PC-3 (cell line): ENCODE data around the gene GCG. TPM values are rescaled to one million over a fixed set of nuclear protein-coding genes. Genes with fewer than 3 reads are reported as not detected.

Source experiments
- ATAC-seq: fragments of 200-7000 bp; cut with Tn5 transposase; 2 replicates; pipeline ENCODE4 v1.9.1; 2020; ENCODE audit warnings: mild to moderate bottlenecking, moderate library complexity
- BruUV-seq: library from RNA; stranded (reverse); fragments of 400-500 nt; replicated peaks from 2 replicates; lab custom pipeline; 2021; lab: Mats Ljungman, UMichigan
- CTCF ChIA-PET: fragments of 300-600 bp; sonication (Branson Sonifier 250); formaldehyde crosslinking; loops from one replicate; lab custom pipeline; 2022; ENCODE audit warnings: antibody characterized with exemption; lab: Charles Lee
- POLR2A ChIA-PET: fragments of 300-600 bp; sonication (Branson Sonifier 250); formaldehyde crosslinking; loops from one replicate; lab custom pipeline; 2022; ENCODE audit warnings: antibody characterized with exemption; ENCODE audit not compliant: unreplicated experiment; lab: Charles Lee
- DNase-seq: peaks from one replicate; pipeline ENCODE4 v3.0.0-alpha.2; 2015
- H2AFZ ChIP-seq: fragments of 300-600 bp; sonication (generic); 2 replicates; pipeline ENCODE4 v1.6.0; 2016; ENCODE audit warnings: antibody characterized with exemption, low read length
- H3F3A ChIP-seq: fragments of 300-600 bp; sonication (generic); one replicate; pipeline ENCODE4 v1.6.0; 2017; ENCODE audit warnings: antibody characterized with exemption, low read length, control low read depth, mild to moderate bottlenecking; ENCODE audit not compliant: unreplicated experiment
- H3K27ac ChIP-seq: fragments of 300-600 bp; sonication (generic); 2 replicates; pipeline ENCODE4 v1.5.1; 2016; ENCODE audit warnings: mild to moderate bottlenecking, low read length
- H3K27me3 ChIP-seq: fragments of 300-600 bp; sonication (generic); 2 replicates; pipeline ENCODE4 v1.6.1; 2016; ENCODE audit warnings: low read length, mixed read lengths
- H3K36me3 ChIP-seq: fragments of 300-600 bp; sonication (generic); 2 replicates; pipeline ENCODE4 v1.6.1; 2016; ENCODE audit warnings: low read depth, mixed run types, low read length, mixed read lengths
- H3K4me1 ChIP-seq: fragments of 300-600 bp; sonication (generic); 2 replicates; pipeline ENCODE4 v1.5.1; 2016; ENCODE audit warnings: low read length; ENCODE audit not compliant: insufficient read depth
- H3K4me2 ChIP-seq: fragments of 300-600 bp; sonication (generic); 2 replicates; pipeline ENCODE4 v1.6.0; 2016; ENCODE audit warnings: low read length
- H3K4me3 ChIP-seq: fragments of 300-600 bp; sonication (generic); 2 replicates; pipeline ENCODE4 v1.5.1; 2016; ENCODE audit warnings: mild to moderate bottlenecking, low read length, mixed read lengths
- H3K79me2 ChIP-seq: fragments of 300-600 bp; sonication (generic); 2 replicates; pipeline ENCODE4 v1.6.1; 2017; ENCODE audit warnings: low read length, mixed read lengths
- H3K9ac ChIP-seq: fragments of 300-600 bp; sonication (generic); 2 replicates; pipeline ENCODE4 v1.6.0; 2016; ENCODE audit warnings: mild to moderate bottlenecking, low read length
- H3K9me2 ChIP-seq: fragments of 300-600 bp; sonication (generic); replicated peaks from 2 replicates; pipeline ENCODE4 v1.6.1; 2016; ENCODE audit warnings: mixed run types, low read length, mixed read lengths
- H3K9me3 ChIP-seq: fragments of 300-600 bp; sonication (generic); 2 replicates; pipeline ENCODE4 v1.6.1; 2016; ENCODE audit warnings: low read length, mixed read lengths
- H4K20me1 ChIP-seq: fragments of 300-600 bp; sonication (generic); 2 replicates; pipeline ENCODE4 v1.6.1; 2016; ENCODE audit warnings: low read length, mixed read lengths
- EZH2 ChIP-seq: fragments of 300-600 bp; sonication (generic); IDR thresholded peaks from one replicate; pipeline ENCODE4 v1.6.1; 2017; ENCODE audit warnings: antibody characterized with exemption, mild to moderate bottlenecking, low read length; ENCODE audit not compliant: unreplicated experiment
- EZH2phosphoT487 ChIP-seq: fragments of 300-600 bp; sonication (generic); IDR thresholded peaks from 2 replicates; pipeline ENCODE4 v1.6.1; 2018; ENCODE audit warnings: mild to moderate bottlenecking, antibody characterized with exemption, low read length, borderline replicate concordance
- intact Hi-C: fragments of 100-400 bp; cut with micrococcal nuclease; formaldehyde crosslinking; loops from 2 replicates; pipeline ENCODE4 v1.9.0; 2023
- total RNA-seq: library from RNA; depleted of rRNA; stranded (reverse); fragments of >200 nt; gene quantifications from 2 replicates; pipeline ENCODE4 v1.2.3, GENCODE V29; 2014; rRNA removed
- TF ChIP-seq, protein P1 (sequence below): fragments of 300-600 bp; sonication (generic); conservative IDR thresholded peaks from 2 replicates; pipeline ENCODE4 v1.5.1; 2017; ENCODE audit warnings: antibody characterized with exemption, low read depth, mild to moderate bottlenecking, low read length

GCG gene
- total RNA-seq, 1 experiment from 2014 or later, result not detected

DNA sequence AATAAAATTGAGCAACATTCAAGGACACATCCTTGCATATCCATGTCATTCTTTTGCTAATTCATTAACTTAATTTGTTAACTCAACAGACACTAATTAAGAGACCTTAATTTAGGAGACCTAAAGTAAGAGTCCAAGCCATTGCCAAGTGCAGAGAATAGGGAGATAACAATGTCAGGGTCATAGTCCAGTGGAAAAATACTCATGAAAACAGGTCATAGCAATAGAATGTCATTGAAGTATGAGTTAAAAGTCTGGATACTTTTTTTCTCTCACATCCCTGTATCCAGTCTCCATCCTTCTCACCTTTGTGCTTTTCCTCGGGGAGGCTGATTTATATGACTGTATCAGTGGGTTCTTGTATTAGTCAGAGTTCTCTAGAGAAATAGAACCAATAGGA, 51.5 kb downstream of the GCG start:
- H3K9me2 ChIP-seq, result no peaks in the 10 kb centered on the region
- no peaks in the 10 kb centered on the region for H3K27me3 ChIP-seq
- TF ChIP-seq, protein P1, sequence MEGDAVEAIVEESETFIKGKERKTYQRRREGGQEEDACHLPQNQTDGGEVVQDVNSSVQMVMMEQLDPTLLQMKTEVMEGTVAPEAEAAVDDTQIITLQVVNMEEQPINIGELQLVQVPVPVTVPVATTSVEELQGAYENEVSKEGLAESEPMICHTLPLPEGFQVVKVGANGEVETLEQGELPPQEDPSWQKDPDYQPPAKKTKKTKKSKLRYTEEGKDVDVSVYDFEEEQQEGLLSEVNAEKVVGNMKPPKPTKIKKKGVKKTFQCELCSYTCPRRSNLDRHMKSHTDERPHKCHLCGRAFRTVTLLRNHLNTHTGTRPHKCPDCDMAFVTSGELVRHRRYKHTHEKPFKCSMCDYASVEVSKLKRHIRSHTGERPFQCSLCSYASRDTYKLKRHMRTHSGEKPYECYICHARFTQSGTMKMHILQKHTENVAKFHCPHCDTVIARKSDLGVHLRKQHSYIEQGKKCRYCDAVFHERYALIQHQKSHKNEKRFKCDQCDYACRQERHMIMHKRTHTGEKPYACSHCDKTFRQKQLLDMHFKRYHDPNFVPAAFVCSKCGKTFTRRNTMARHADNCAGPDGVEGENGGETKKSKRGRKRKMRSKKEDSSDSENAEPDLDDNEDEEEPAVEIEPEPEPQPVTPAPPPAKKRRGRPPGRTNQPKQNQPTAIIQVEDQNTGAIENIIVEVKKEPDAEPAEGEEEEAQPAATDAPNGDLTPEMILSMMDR, result no peak
- TF ChIP-seq EZH2phosphoT487 (no peak), EZH2 (no peak)
- H3K4me3 ChIP-seq, result no peak overlapping the region
- no peak overlapping the region for H3K9ac ChIP-seq
- no TSS peak for BruUV-seq
- H3K4me2 ChIP-seq, result no peak overlapping the region
- intact Hi-C loops, result no loop called here
- CTCF ChIA-PET, result no interaction called here
- no peaks in the 10 kb centered on the region for H3K79me2 ChIP-seq
- H3K36me3 ChIP-seq, result no peaks in the 10 kb centered on the region
- no peaks in the 10 kb centered on the region for H3K9me3 ChIP-seq
- ATAC-seq, result no peak
- H3K4me1 ChIP-seq, result no peaks in the 10 kb centered on the region
- no peak for DNase-seq
- POLR2A ChIA-PET, result no interaction called here
- no peaks in the 10 kb centered on the region for H4K20me1 ChIP-seq
- H3K27ac ChIP-seq, result no peak overlapping the region
- no peaks in the 10 kb centered on the region for H3F3A ChIP-seq
- H2AFZ ChIP-seq, result no peak overlapping the region

DNA sequence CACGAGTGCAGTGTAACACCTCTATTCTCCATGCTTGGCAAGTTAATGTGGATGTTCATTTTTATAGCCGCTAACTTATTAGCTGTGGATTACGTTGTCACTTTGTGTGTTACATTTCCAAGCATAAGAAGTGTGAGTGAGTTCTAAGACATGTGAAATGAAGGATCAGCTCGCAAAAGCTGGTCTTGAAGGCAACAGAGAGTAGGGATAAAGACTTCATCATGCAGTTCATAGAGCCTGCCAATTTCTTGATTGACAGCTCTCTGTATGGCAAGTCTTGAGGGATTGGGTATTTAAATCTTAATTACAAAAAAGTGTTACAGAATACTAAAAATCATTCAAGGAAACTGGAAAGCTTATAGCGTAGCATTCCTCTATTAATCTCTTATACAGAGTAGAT, 52.2 kb downstream of the GCG start:
- H3K36me3 ChIP-seq, result no peaks in the 10 kb centered on the region
- H3K27ac ChIP-seq, result no peak overlapping the region
- H3K9me3 ChIP-seq, result no peaks in the 10 kb centered on the region
- H3K4me1 ChIP-seq, result no peaks in the 10 kb centered on the region
- ChIA-PET POLR2A (no interaction called here), CTCF (no interaction called here)
- no peak for TF ChIP-seq EZH2
- no peak for TF ChIP-seq EZH2phosphoT487
- TF ChIP-seq, protein P1, result no peak
- intact Hi-C loops, result no loop called here
- no peak overlapping the region for H3K4me3 ChIP-seq
- no peaks in the 10 kb centered on the region for H3K79me2 ChIP-seq
- ATAC-seq (no peak), DNase-seq (no peak)
- no peaks in the 10 kb centered on the region for H4K20me1 ChIP-seq
- H3F3A ChIP-seq, result no peaks in the 10 kb centered on the region
- H2AFZ ChIP-seq, result no peak overlapping the region
- H3K9ac ChIP-seq, result no peak overlapping the region
- no peak overlapping the region for H3K4me2 ChIP-seq
- BruUV-seq, result no TSS peak
- no peaks in the 10 kb centered on the region for H3K9me2 ChIP-seq
- no peaks in the 10 kb centered on the region for H3K27me3 ChIP-seq

Other genes starting within 250 kb of the GCG start
- 14.8 and 23.3 TPM in 2 replicates for gene DPP4, start 78.0 kb downstream of the GCG start, total RNA-seq
- not detected in 2 replicates for gene FAP, start 91.2 kb upstream of the GCG start, total RNA-seq
- 7.8 and 9.3 TPM in 2 replicates for gene IFIH1, start 166.4 kb upstream of the GCG start, total RNA-seq
- 10.2 and 18.7 TPM in 2 replicates for gene GCA, start 191.9 kb upstream of the GCG start, total RNA-seq